Measurements from ENCODE around the gene SP6.

The SP6 gene

GRCh38 chr17:47853616-47854015, 2.7 kb upstream of the SP6 start:
- no peak for FAIRE-seq

GRCh38 chr17:47852113-47852949, 1.4 kb upstream of the SP6 start:
- no peak for FAIRE-seq

- no peak for FAIRE-seq
Observed at GRCh38 chr17:47851764-47852112, 775 bp upstream of the SP6 start.

- no peak for FAIRE-seq
Observed at GRCh38 chr17:47850373-47850691, 631 bp downstream of the SP6 start.

- FAIRE-seq: no peak
Observed at GRCh38 chr17:47848198-47848513, 2.8 kb downstream of the SP6 start.

- FAIRE-seq: no peak
Observed at GRCh38 chr17:47847341-47848197, 3.4 kb downstream of the SP6 start.

- no peak for FAIRE-seq
Observed at GRCh38 chr17:47846716-47847340, 4.1 kb downstream of the SP6 start.

GRCh38 chr17:47845716-47846075, 5.3 kb downstream of the SP6 start:
- FAIRE-seq: no peak

GRCh38 chr17:47844814-47845715, 5.9 kb downstream of the SP6 start:
- no peak for FAIRE-seq

GRCh38 chr17:47844227-47844626, 6.7 kb downstream of the SP6 start:
- no peak for FAIRE-seq

- FAIRE-seq: no peak
Observed at GRCh38 chr17:47843391-47843730, 7.6 kb downstream of the SP6 start.

- no peak for FAIRE-seq
Observed at GRCh38 chr17:47841488-47842291, 9.3 kb downstream of the SP6 start.

- peak; percentile 19 for FAIRE-seq
Observed at GRCh38 chr17:47840742-47841487, 10.0 kb downstream of the SP6 start, which contains the start of gene SCRN2. TSS of gene SCRN2 (minus strand) at chr17:47841273. CDS start at chr17:47840843, 430 bp downstream.

GRCh38 chr17:47840001-47840741, 10.8 kb downstream of the SP6 start:
- no peak for FAIRE-seq

GRCh38 chr17:47839071-47839470, 11.9 kb downstream of the SP6 start:
- no peak for FAIRE-seq

GRCh38 chr17:47838636-47839035, 12.3 kb downstream of the SP6 start:
- no peak for FAIRE-seq

- FAIRE-seq: no peak
Observed at GRCh38 chr17:47837401-47838039, 13.4 kb downstream of the SP6 start.

- no peak for FAIRE-seq
Observed at GRCh38 chr17:47836601-47837000, 14.4 kb downstream of the SP6 start.

- no peak for FAIRE-seq
Observed at GRCh38 chr17:47834756-47835155, 16.2 kb downstream of the SP6 start.

GRCh38 chr17:47831934-47832327, 19.0 kb downstream of the SP6 start:
- no peak for FAIRE-seq

Data from A204.1 (cell line).